GM18861 (cell line): ENCODE results near the gene GPR85.
A peak's percentile ranks its signal among the peaks of the same experiment; 100 is the strongest.
"Not testable (repeated sequence)": the region's sequence is repeated elsewhere in the genome, so short reads cannot be mapped to it uniquely, and the experiment has no call there.

ENCODE experiments used
- ATAC-seq: cut with Tn5 transposase; IDR thresholded peaks from one replicate; pipeline ENCODE4 v1.9.1; 2021; ENCODE audit not compliant: unreplicated experiment

Gene GPR85

GRCh38 chr7:113084496-113085172, 2.0 kb downstream of the GPR85 start:
- no peak for ATAC-seq

DNA sequence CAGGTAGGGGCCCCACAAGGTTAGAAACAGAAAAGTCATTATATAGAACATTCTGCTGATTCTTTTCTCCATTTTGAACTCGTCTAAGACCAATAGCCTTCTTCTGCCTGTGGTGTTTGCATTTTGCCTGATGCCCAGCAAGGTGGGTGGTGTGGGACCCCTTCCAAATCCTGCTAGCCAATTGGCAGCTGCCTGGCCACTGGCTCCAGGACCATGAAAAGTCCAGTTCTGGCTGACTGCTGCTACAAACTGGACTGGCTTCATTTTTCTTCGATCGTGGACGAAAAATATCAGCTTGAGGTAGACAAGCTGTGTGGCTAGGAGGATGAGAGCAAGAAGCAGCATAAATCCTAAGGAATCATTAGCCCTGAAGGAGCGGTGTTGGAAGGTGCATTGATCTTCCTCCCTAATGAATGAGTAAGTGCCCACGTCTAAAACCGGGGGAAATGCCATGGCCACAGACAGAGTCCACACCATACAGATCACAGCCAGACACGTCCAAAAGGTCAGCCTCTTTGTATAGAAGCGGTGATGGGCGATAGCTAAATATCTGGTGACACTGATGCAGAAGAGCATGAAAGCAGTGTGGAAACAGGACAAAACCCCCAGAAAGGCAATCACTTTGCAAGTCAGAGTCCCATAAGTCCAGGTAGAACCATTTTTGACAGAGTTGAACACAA, 2.7 kb downstream of the GPR85 start:
- ATAC-seq = no peak

GRCh38 chr7:113083132-113083815, 3.4 kb downstream of the GPR85 start:
- no peak for ATAC-seq

- no peak for ATAC-seq
Observed at GRCh38 chr7:113078331-113078730, 8.3 kb downstream of the GPR85 start.

GRCh38 chr7:113076703-113077102, 9.9 kb downstream of the GPR85 start:
- no peak for ATAC-seq

- ATAC-seq = peak; percentile 82
Observed at GRCh38 chr7:113071465-113071864, 15.2 kb downstream of the GPR85 start.

DNA sequence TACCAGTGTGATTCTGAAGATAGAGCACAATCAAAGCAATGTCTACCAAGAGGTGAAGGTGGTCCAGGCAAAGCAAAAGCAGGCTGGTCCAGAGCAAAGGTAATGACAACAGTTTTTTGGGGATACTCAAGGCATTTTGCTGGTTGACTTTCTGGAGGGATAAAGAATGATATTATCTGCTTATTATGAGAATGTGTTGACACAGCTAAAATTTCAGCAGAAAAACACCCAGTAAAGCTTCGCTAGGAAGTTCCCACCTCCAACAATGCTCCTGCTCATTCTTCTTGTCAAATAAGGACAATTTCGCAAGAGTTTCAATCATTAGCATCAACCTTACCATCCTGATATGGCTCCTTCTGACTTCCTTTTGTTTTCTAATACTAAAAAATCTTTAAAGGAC, 24.1 kb downstream of the GPR85 start:
- no peak for ATAC-seq

GRCh38 chr7:113060100-113060499, 26.5 kb downstream of the GPR85 start:
- ATAC-seq = no peak

DNA sequence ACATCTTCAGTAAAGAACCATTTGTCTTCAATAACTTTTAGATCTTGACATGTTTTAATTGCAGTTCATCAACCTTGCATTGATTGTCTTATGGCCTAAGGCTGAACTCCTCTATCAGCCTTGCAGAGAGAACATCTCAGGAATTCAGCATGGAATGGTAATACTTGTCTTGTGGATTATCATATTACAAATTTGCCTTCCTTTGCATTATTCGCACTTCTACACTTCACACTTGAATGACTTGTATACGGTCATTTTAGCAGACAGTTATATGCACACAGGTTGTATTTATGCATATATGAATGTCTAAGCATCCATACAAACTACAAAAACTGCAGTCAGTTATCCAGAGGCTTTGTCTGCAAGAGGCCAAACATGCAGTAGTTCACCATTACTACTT, 31.7 kb downstream of the GPR85 start:
- no peak for ATAC-seq

DNA sequence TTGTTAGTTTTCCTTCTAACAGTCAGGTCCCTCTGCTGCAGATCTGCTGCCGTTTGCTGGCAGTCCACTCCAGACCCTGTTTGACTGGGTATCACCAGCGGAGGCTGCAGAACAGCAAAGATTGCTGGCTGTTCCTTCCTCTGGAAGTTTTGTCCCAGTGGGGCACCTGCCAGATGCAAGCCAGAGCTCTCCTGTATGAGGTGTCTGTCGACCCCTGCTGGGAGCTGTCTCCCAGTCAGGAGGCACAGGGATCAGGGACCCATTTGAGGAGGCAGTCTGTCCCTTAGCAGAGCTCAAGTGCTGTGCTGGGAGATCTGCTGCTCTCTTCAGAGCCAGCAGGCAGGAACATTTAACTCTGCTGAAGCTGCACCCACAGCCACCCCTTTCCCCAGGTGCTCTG, 32.4 kb downstream of the GPR85 start:
- ATAC-seq = not testable (repeated sequence)

- ATAC-seq = not testable (repeated sequence)
Observed at GRCh38 chr7:113049221-113049620, 37.4 kb downstream of the GPR85 start.

GRCh38 chr7:113046453-113046852, 40.2 kb downstream of the GPR85 start:
- no peak for ATAC-seq

GRCh38 chr7:113045379-113045778, 41.2 kb downstream of the GPR85 start:
- ATAC-seq = no peak

- ATAC-seq = no peak
Observed at GRCh38 chr7:113044394-113044793, 42.2 kb downstream of the GPR85 start.

- ATAC-seq = no peak
Observed at GRCh38 chr7:113040849-113041248, 45.8 kb downstream of the GPR85 start.

GRCh38 chr7:113033959-113034358, 52.7 kb downstream of the GPR85 start:
- ATAC-seq = no peak
